GM18507 (cell line): ENCODE data around the gene DOCK10.
"Not testable (repeated sequence)": the region's sequence is repeated elsewhere in the genome, so short reads cannot be mapped to it uniquely, and the experiment has no call there.

Source experiments
- DNase-seq: peaks from one replicate; pipeline ENCODE4 v3.0.0; 2011; ENCODE audit warnings: low read depth; ENCODE audit not compliant: insufficient read length; ENCODE audit errors: extremely low spot score
- FAIRE-seq: peaks from 2 replicates; lab custom pipeline; 2011; peaks lifted over from hg19 to GRCh38; lab: Jason Lieb, UNC

DOCK10 gene

DNA sequence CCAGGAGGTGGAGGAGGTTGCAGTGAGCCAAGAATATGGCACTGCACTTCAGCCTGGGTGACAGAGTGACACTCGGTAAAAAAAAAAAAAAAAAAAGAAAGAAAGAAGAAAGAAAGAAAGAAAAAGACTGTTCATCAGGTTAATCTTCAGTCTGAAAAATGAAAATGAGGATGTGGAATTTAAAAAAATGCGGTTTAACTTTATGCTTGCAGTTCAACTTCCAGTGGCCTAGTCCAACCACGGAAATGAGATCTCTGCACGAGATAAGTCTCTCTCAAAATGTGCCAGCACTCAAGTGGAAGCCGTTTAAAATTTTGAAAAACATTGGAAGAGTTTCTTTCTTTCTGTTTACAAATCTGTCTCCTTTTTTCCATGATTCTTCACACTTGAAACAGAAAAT, 112.1 kb downstream of the DOCK10 start:
- FAIRE-seq (no peak), DNase-seq (no peak)

DNA sequence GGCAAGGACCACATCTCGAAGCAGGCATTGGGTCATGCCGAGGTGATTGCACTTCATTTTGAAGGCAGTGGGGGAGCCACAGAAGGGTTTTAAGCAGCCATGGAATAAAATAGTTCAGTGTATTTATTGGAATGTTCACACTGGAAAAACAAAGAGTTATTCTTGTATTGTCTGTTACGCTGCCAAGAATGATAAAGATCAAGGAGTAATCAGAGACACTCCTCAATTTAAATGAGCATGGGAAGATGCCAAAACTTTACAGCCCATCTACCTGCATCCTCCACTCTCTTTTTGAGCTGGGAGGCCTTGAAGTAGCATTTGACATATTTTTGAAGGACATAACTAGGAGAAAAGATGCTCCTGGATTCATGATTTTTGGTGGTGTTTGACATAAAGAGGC, 112.8 kb downstream of the DOCK10 start:
- no peak for DNase-seq
- no peak for FAIRE-seq

DNA sequence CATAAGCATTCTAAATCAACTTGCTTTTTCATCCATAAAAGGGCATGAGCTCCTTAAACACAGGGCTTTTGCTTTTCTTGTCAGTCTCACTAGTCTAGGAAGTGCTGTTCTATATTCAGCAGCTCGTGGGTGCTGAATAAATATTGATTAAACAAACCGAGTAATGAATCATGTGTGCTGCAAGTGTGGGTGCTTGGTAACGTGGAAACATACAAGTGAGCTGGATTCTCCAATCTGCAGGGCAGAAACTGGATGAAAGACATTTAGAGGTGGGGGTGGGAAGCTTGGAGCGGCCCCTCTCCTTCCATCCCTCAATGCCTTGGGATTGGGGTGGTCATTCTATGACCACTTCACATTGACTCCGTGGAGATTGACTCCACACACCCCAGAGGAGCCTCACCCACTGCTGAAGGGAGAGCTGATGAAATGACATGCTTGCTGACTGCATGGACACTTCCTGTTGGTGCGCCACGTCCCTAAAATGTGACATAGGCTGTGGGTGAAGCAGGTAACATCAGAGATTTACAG, 114.6 kb downstream of the DOCK10 start:
- DNase-seq (no peak), FAIRE-seq (peak; percentile 54)

DNA sequence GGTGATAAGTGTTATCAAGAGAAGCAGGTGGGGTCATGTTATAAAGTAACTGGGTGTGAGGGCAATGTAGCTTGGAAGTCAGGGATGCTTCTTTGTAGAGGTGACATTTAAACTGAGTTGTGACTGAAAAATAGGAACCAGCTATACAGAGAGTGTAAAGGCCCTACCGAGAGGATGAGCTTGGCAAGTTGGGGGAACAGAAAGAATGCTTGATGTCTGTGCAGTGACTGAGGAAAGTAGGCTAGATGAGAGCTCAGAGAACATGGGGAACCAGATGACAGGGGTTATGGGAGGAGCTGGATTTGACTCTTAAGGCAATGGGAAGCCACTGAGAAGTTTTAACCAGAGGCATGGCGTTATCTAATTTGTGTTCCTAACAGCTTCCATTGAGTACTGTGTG, 115.3 kb downstream of the DOCK10 start:
- DNase-seq (no peak), FAIRE-seq (peak; percentile 71)

DNA sequence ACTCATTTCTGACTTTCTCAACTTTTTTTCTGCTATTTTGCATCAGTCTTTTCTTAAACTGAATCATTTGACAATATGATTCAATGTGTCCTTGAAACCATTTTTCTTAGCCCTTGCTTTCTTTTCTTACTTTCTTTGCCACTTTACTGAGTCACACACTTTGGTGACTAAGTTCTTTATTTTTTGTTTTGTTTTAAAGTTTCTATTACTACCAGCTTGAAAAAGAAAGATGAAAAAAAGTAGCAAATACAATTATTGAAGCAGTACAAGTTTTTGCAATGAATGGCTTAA, 116.5 kb downstream of the DOCK10 start:
- DNase-seq (no peak), FAIRE-seq (no peak)

DNA sequence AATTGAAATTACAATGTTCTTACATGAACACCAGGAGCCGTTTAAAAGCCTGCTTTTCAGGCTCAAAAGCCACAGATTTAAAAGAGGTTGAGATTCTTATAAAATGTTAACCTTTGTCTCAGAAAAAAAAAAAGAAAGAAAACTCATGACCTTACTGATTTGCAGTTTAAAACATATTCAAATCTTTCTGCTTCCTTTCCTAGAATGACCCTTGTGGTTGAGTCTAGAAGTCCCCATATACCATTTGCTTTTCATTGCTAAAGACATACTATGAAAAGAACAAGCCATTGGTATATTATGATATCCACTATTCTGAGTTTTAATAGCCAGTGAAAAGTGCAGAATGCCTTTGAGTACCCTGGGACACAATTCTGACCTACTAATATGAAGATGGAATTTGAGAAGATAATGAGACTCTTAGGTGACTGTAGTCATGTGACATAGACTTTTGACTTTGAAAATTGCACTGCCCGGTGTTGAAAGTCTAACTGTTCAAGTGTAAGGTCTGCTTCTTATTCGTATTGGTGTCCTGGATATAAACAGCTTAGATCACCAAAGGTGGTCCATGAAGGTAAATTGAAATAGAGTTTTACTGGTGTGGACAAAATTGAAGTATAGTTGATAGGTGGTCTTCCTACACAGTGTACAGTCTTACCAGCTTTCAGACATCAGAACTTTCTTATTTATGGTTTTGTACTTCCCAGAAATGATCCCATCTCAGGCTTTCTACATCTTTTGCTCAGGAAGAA, 117.0 kb downstream of the DOCK10 start:
- FAIRE-seq (peak; percentile 74), DNase-seq (no peak)

DNA sequence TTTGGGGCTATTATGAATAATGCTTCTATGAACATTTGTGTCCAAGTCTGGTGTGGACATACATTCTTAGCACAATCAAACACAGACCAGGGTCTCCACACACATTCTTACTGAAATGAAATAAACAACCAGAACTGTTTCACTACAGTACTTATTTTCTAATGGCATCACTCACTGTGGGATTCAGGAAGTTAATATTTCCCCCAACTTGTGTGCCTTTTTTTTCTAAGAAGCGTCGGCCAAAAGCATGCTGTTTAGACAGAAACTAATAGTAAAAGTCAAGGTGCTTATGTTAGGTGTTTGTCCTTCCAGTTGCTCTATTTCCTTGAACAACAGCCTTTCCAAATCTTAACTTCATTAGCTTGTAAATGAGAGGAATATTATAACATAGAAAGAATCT, 117.6 kb downstream of the DOCK10 start:
- DNase-seq (no peak), FAIRE-seq (no peak)

DNA sequence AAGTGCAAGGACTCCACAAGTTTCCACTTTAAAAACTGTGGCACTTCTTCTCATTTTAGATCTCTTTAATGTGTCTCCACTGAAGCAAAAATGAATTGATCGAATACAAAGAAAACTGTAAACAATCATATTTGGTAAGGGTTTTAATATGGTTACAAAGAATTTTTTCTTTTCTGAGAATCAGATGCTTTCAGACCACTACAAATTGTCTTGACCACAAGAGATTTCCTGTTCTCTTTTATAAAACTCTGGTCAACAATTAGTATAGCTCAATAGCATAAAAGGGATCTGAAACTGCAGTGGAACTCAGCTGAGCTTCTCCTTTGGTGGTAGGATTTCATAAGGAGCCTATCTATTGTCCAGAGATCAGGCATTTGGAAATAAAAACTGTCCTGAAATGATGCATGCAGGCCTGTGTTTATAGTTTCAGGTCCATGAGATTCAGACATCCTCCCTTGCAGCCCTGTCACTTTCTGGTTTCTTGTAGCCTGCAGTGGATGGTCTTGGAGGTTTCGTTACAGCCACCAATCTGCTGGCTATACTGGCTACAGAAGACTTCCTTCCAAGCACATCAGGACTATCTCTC, 120.0 kb downstream of the DOCK10 start:
- FAIRE-seq (peak; percentile 86), DNase-seq (no peak)

DNA sequence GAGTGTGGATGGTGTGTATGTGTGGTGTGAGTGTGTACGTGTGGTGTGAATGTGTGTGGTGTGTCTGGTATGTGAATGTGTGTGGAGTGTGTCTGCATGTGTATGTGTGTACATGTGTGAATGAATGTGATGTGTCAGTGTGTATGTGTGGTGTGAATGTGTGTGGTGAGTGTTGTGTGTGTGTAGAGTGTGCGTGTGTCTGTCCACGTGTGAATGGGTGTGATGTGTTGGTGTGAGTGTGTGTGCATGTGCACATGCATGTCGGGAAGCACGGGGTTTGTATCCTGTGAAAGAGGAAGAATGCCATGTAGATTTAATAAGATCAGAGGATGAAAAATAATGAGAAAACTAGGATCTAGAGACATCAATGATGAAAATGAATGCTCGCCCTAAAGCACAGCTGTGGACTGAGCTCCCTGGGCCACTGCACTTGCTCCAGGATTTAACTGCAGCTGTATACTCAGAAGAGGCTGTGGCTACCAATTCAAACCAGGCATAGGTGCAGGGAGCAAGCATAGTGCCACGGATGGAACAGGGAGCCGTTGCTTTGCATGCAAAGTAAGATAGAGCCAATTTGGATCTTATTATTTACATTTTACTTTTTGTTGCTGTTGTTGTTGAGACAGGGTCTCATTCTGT, 122.7 kb downstream of the DOCK10 start:
- DNase-seq (no peak), FAIRE-seq (no peak)

DNA sequence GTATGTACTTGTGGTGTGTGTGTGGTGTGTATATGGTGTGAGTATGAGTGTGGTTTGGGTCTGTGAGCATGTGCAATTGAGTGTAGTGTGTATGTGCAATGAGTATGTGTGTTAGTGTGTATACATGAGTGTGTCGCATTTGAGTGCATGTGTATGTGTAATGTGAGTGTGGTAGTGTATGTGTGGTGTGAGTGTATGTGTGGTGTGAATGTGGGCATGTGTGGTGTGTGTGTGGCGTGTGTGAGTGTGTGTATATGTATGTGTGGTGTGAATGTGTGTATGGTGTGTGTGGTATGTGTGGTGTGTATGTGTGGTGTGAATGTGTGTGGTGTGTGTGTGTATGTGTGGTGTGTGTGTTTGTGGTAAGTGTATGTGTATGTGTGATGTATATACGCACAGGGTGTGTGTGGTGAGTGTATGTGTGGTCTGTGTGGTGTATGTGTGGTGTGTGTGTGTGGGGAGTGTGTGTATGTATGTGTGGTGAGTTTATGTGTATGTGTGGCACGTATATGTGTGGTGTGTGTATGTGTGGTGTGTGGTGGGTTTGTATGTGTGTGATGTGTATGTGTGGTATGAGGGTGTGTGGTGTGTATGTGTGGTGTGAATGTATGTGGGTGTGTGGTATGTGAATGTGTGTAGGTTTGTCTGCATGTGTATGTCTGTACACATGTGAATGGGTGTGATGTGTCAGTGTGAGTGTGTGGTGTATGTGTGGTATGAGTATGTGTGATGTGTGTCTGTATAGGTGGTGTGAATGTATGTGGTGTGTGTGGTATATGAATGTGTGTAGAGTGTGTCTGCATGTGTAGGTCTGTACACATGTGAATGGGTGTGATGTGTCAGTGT, 123.4 kb downstream of the DOCK10 start:
- DNase-seq (no peak), FAIRE-seq (peak; percentile 65)

DNA sequence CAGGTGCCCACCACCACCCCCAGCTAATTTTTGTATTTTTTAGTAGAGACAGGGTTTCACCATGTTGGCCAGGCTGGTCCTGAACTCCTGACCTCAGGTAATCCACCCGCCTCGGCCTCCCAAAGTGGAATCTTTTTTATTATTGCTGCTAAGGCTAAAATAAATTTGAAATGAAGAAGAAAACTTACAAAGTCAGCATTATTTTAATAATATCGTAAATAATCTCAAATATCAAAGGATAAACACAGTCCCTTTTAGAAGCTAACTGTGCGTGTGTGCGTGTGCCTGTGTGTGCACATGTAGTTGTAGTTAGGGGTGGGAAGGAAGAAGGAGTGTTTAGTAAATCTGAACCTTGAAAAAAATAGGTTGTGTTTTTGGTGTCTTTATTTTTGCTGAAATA, 125.0 kb downstream of the DOCK10 start:
- FAIRE-seq, DNase-seq: not testable (repeated sequence)

DNA sequence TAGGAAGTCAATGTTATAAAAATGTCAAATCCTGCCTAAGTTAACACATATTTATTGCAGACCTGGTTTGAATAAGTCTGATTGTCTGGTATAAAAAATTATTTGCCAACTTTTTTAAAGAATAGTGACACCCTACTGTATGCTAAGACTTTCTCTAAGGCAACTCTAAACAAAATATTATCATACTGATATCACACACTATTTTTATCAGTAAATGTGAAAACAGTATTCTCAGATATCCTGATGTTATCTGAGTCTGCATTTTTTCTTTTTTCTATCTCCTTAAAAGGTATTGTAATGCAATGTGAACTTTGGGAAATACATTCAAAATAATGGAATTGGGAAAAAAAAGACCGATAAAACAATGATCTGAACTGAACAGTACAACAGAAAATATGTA, 127.1 kb downstream of the DOCK10 start:
- FAIRE-seq (no peak), DNase-seq (no peak)

DNA sequence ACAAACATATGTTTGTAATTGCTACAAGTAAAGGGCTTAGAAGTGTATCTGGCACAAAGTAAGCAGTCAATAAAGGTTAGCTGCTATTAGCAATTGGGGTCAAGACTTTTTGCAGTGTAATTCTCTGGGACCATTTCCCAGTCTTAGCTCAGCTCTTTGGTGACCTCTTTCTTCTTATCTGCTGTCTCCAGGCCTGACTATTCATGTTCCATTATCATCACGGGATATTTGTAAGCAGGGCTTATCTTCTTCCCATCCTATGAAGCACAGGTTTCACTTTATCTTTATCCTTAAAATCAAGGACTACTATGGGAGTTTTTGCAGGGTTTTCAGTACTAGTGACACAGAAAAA, 131.7 kb downstream of the DOCK10 start:
- FAIRE-seq (no peak), DNase-seq (no peak)

DNA sequence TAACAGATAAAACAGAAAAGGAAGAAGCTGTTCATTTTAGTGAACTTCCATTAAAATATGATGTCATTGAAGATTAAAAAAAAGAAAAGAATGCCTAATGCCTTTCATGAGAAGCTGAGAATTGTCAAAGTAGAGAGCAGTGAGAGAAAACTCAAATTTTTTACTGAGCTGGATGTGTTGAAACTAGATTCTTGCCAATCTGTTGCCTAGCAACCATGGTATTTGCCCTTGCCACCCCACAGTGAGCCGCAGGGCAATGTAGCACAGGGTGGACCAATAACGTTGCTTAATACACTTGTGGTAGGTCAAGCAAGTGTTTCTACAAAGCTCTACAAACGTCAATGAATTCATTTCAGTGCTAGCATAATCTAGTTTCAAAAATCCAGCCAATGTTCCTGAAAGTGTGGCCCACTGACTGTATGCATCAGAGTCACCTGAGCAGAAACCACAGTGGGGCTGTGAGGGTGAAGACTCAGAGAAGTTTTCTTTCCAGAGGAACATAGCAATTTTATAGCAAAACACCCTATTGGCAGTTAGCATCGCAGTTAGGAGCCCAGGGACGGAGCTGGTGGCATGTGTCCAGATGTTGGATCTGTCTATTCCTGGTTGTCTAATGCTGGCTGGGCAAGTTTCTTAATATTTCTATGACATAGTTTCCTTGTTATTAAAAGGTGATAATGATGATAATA, 132.2 kb downstream of the DOCK10 start:
- no peak for DNase-seq

DNA sequence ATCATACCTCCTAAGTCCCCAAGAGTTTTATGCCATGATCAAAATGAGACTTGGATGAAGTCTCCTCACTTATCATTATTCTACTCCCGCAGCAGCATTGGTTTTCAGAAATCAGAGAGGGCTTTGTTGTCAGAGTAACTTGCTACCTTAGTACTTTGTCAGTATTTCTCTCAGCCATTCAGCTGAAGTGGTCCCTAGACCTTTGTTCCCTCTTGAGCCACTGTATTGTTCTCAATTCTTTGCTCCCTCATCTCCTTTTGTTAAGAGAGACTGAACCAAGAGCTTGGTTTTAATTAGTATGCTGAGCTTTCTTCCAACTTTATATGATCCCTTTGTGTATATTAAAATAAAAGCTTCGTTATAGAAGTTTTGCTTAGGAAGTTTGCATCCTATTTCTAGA, 133.4 kb downstream of the DOCK10 start:
- DNase-seq (no peak), FAIRE-seq (no peak)

More for the DNA sequence above, 132.2 kb downstream of the DOCK10 start:
- peak; percentile 60 for FAIRE-seq

DNA sequence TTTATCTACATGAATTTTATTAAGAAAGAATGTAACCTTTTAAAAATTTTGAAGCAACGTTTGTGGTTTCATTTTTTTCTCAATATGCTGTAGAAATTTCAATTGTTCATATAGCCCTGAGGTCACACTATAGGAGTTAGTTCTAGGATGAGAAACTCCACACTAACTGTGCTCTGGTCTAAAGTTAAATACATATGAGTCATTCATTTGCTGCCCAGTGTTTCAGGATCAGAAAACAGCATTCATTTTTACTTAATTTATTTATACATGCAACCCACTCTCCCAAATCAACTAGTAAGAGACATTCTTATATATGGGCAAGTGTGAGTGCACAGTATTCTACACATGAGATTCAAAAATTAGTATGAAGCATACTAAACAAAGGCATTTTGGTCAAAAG, 137.9 kb downstream of the DOCK10 start:
- DNase-seq (no peak), FAIRE-seq (no peak)

DNA sequence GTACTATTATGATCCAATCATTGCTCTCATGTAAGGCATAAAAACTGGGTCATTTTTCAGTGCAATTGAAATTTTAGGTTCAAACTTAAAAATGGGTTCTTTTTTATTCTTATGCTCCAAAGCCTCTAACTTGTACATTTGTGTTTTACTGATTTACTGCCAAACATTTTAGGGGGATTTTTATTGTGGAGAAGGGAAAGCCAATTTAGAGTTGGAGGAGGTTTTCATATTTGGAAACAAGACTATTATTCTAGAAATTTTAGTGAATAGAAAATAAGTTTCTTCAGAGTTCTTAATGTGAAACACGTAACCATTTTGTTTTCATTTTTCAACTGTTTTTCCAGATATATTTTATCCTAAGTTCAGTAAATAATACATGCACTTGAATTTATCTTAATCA, 138.6 kb downstream of the DOCK10 start:
- FAIRE-seq (peak; percentile 5), DNase-seq (no peak)

DNA sequence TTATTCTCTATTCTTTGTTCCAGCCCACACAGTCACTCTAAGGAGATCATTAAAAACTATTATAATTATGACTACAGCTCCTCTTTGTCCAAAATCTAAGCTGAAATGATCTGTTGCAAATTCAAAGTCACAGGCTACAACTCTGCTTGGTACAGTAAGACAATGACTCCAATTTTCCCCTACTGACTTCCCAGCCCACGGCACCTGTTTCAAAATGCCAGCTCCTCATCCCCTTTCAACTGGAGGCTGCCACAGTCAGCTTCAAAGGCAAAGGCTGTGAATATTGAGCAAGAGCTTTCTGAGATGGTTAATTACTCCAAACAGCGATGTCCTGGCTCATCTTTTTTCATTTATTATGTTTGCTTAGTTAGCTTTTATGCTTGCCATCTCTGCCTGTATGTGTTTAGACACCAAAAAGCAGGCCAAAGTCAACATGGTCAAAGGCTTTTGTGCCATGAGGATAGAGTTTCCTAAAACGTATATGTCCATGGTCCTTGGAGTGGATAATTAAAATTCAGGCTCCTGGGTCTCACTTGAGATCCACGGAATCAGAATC, 141.1 kb downstream of the DOCK10 start:
- DNase-seq (no peak), FAIRE-seq (no peak)

DNA sequence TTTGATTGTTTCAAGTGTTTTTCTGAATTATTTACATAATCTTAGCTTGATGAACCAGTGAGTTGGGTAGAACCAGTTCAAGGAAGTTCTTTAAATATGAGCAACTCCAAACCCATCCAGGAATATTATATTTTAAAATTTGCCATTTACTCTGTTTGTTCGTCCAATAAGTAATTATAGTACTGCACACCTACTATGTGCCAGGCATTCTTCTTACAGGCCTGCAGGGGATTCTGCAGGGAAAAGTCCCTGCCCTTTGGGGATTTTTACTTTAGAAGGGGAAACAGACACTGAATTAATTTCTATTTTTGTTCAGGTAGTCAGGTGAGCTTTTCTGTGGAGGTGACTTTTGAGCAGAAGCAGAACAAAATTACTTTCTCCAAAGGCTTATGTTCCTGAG, 146.9 kb downstream of the DOCK10 start:
- FAIRE-seq (peak; percentile 56), DNase-seq (no peak)
